NCI-H2227 (cell line): Measurements from ENCODE around the gene PLCXD1.

ENCODE experiments used
- DNase-seq: peaks from one replicate; lab custom pipeline; 2025; ENCODE audit not compliant: unreplicated experiment; lab: John Stamatoyannopoulos, UW

Gene PLCXD1

GRCh38 chrX:333611-334311, 52.6 kb downstream of the PLCXD1 start:
- no peak for DNase-seq

GRCh38 chrX:334331-334891, 53.2 kb downstream of the PLCXD1 start:
- DNase-seq: no peak

GRCh38 chrX:334971-335757, 54.0 kb downstream of the PLCXD1 start:
- no peak for DNase-seq

GRCh38 chrX:335758-336155, 54.6 kb downstream of the PLCXD1 start:
- no peak for DNase-seq

- no peak for DNase-seq
Measured at GRCh38 chrX:336227-336626, 55.0 kb downstream of the PLCXD1 start.

GRCh38 chrX:337331-337831, 56.2 kb downstream of the PLCXD1 start:
- DNase-seq: no peak

- DNase-seq: no peak
Measured at GRCh38 chrX:338281-338835, 57.2 kb downstream of the PLCXD1 start.

- DNase-seq: no peak
Measured at GRCh38 chrX:338836-339400, 57.7 kb downstream of the PLCXD1 start.

- DNase-seq: no peak
Measured at GRCh38 chrX:340121-340520, 58.9 kb downstream of the PLCXD1 start.

- DNase-seq: no peak
Measured at GRCh38 chrX:340641-341423, 59.7 kb downstream of the PLCXD1 start.

- no peak for DNase-seq
Measured at GRCh38 chrX:341541-342101, 60.4 kb downstream of the PLCXD1 start.

GRCh38 chrX:344371-344901, 63.3 kb downstream of the PLCXD1 start:
- no peak for DNase-seq

- no peak for DNase-seq
Measured at GRCh38 chrX:345020-345925, 64.1 kb downstream of the PLCXD1 start.

GRCh38 chrX:346034-346813, 65.0 kb downstream of the PLCXD1 start:
- no peak for DNase-seq

- no peak for DNase-seq
Measured at GRCh38 chrX:347351-348117, 66.4 kb downstream of the PLCXD1 start.

- no peak for DNase-seq
Measured at GRCh38 chrX:348461-349117, 67.4 kb downstream of the PLCXD1 start.

- no peak for DNase-seq
Measured at GRCh38 chrX:349196-349595, 68.0 kb downstream of the PLCXD1 start.
